ENCODE measurements around the gene CAMK2N1.
A peak's percentile ranks its signal among the peaks of the same experiment; 100 is the strongest.

The CAMK2N1 gene

GRCh38 chr1:20491866-20492265, 5.9 kb upstream of the CAMK2N1 start:
- no peak for TF ChIP-seq CTCF (conservative IDR thresholded peaks at IDR 0.05; ENCODE audit: control insufficient read depth, insufficient read depth, low read depth, low read length)
- DNase-seq (ENCODE audit: low read depth), result no peak

GRCh38 chr1:20491178-20491577, 5.2 kb upstream of the CAMK2N1 start:
- TF ChIP-seq CTCF (conservative IDR thresholded peaks at IDR 0.05; ENCODE audit: control insufficient read depth, insufficient read depth, low read depth, low read length), result no peak
- no peak for DNase-seq (ENCODE audit: low read depth)
- H3K4me3 ChIP-seq (ENCODE audit: control insufficient read depth, low read depth, low read length), result no peak overlapping the region

More at GRCh38 chr1:20491866-20492265, 5.9 kb upstream of the CAMK2N1 start:
- H3K4me3 ChIP-seq (ENCODE audit: control insufficient read depth, low read depth, low read length), result no peak overlapping the region

GRCh38 chr1:20487236-20487590, 1.2 kb upstream of the CAMK2N1 start:
- DNase-seq (ENCODE audit: low read depth), result no peak
- H3K4me3 ChIP-seq (ENCODE audit: control insufficient read depth, low read depth, low read length), result no peak overlapping the region
- TF ChIP-seq CTCF (conservative IDR thresholded peaks at IDR 0.05; ENCODE audit: control insufficient read depth, insufficient read depth, low read depth, low read length), result no peak

GRCh38 chr1:20486457-20487235, 636 bp upstream of the CAMK2N1 start:
- DNase-seq (ENCODE audit: low read depth), result peak; percentile 64
- H3K4me3 ChIP-seq (ENCODE audit: control insufficient read depth, low read depth, low read length), result peak overlapping the region; percentile 54
- TF ChIP-seq CTCF (conservative IDR thresholded peaks at IDR 0.05; ENCODE audit: control insufficient read depth, insufficient read depth, low read depth, low read length), result no peak

- peak overlapping the region; percentile 85 for H3K4me3 ChIP-seq (ENCODE audit: control insufficient read depth, low read depth, low read length)
- no peak for TF ChIP-seq CTCF (conservative IDR thresholded peaks at IDR 0.05; ENCODE audit: control insufficient read depth, insufficient read depth, low read depth, low read length)
- no peak for DNase-seq (ENCODE audit: low read depth)
These were observed 1.2 kb downstream of the CAMK2N1 start for GRCh38 chr1:20484519-20485462.

GRCh38 chr1:20483833-20484518, 2.0 kb downstream of the CAMK2N1 start:
- TF ChIP-seq CTCF (conservative IDR thresholded peaks at IDR 0.05; ENCODE audit: control insufficient read depth, insufficient read depth, low read depth, low read length), result no peak
- no peak for DNase-seq (ENCODE audit: low read depth)
- H3K4me3 ChIP-seq (ENCODE audit: control insufficient read depth, low read depth, low read length), result peak overlapping the region; percentile 85
